CD8-positive, alpha-beta memory T cell (primary cell): ENCODE measurements around the gene MRPL4. TPM values are rescaled to one million over a fixed set of nuclear protein-coding genes. Genes with fewer than 3 reads are reported as not detected.

Experiments used
- CTCF ChIA-PET: fragments of 350-600 bp; sonication (Branson Sonifier 250); formaldehyde crosslinking; loops from one replicate; lab custom pipeline; 2021; ENCODE audit warnings: antibody characterized with exemption; lab: Charles Lee
- POLR2A ChIA-PET: fragments of 350-600 bp; sonication (Branson Sonifier 250); formaldehyde crosslinking; loops from one replicate; lab custom pipeline; 2021; ENCODE audit warnings: antibody characterized with exemption; lab: Charles Lee
- DNase-seq, 5 donors: peaks; one replicate each; pipeline versions ENCODE4 v3.0.0 to v3.0.0-alpha.2; 2020 to 2022; ENCODE audit warnings: mixed read lengths in 1 of 5
- H3K27ac ChIP-seq: one replicate; pipeline ENCODE4 v1.7.0; 2013; ENCODE audit warnings: low read depth, mild to moderate bottlenecking, low read length, moderate library complexity
- H3K27me3 ChIP-seq: 2 replicates; pipeline ENCODE4 v1.7.0; 2013; ENCODE audit warnings: low read length, mild to moderate bottlenecking; ENCODE audit not compliant: insufficient read depth, poor library complexity, severe bottlenecking
- H3K36me3 ChIP-seq: 2 replicates; pipeline ENCODE4 v1.7.0; 2013; ENCODE audit warnings: mild to moderate bottlenecking, low read length, moderate library complexity; ENCODE audit not compliant: insufficient read depth
- H3K4me1 ChIP-seq: 2 replicates; pipeline ENCODE4 v1.7.0; 2013; ENCODE audit warnings: mild to moderate bottlenecking, low read length, moderate library complexity; ENCODE audit not compliant: insufficient read depth
- H3K4me3 ChIP-seq: 2 replicates; pipeline ENCODE4 v1.7.0; 2013; ENCODE audit warnings: mild to moderate bottlenecking, low read length
- H3K9me3 ChIP-seq: 2 replicates; pipeline ENCODE4 v1.7.0; 2013; ENCODE audit warnings: mild to moderate bottlenecking, low read length
- H3K27ac Mint-ChIP-seq, 8 donors: one replicate each; pipeline ENCODE4 v1.8.0; 2020 to 2021; ENCODE audit warnings: mixed read lengths in 8 of 8, mild to moderate bottlenecking in 6 of 8, inconsistent platforms in 3 of 8, moderate library complexity in 3 of 8
- H3K27me3 Mint-ChIP-seq, 2 donors: one replicate each; pipeline ENCODE4 v1.8.0; 2020 to 2021; ENCODE audit warnings: mixed read lengths in 2 of 2, mild to moderate bottlenecking in 1 of 2, moderate library complexity in 1 of 2
- H3K36me3 Mint-ChIP-seq, 3 donors: one replicate each; pipeline ENCODE4 v1.8.0; 2020 to 2021; ENCODE audit warnings: mixed read lengths in 3 of 3, inconsistent platforms in 1 of 3, mild to moderate bottlenecking in 1 of 3
- H3K4me1 Mint-ChIP-seq, 3 donors: one replicate each; pipeline ENCODE4 v1.8.0; 2020 to 2021; ENCODE audit warnings: mixed read lengths in 3 of 3, inconsistent platforms in 1 of 3, mild to moderate bottlenecking in 1 of 3
- H3K4me3 Mint-ChIP-seq, 7 donors: one replicate each; pipeline ENCODE4 v1.8.0; 2020 to 2021; ENCODE audit warnings: mixed read lengths in 7 of 7, mild to moderate bottlenecking in 6 of 7, moderate library complexity in 4 of 7, inconsistent platforms in 2 of 7
- H3K9me3 Mint-ChIP-seq, 5 donors: one replicate each; pipeline ENCODE4 v1.8.0; 2020 to 2022; ENCODE audit warnings: mixed read lengths in 5 of 5, mild to moderate bottlenecking in 3 of 5, moderate library complexity in 2 of 5, inconsistent platforms in 1 of 5
- polyA plus RNA-seq: library from polyadenylated mRNA; unstranded; fragments of 300-500 nt; fragmentation: Illumina TruSeq; gene quantifications from one replicate; pipeline ENCODE4 v1.2.3, GENCODE V29; 2021
- total RNA-seq, 2 experiments: library from RNA; stranded (reverse); gene quantifications; one replicate each; pipeline ENCODE4 v1.2.3, GENCODE V29; 2021

The MRPL4 gene
- total and polyA plus RNA-seq, 3 experiments from 2014 or later: 42.8 to 152 (median 149) TPM

GRCh38 chr19:10295847-10296591, 44.0 kb downstream of the MRPL4 start:
- no peaks in the 10 kb centered on the region for H3K36me3 Mint-ChIP-seq
- Histone ChIP-seq H3K9me3 (no peaks in the 10 kb centered on the region), H3K4me1 (peaks cover 42% of the 10 kb centered on the region), H3K27ac (no peak overlapping the region), H3K36me3 (no peaks in the 10 kb centered on the region), H3K4me3 (peak overlapping the region; percentile 69), H3K27me3 (peaks cover 40% of the 10 kb centered on the region)
- H3K4me3 Mint-ChIP-seq: peak overlapping the region; percentile 78 to 93 (median 86)
- ChIA-PET CTCF (interaction anchor here (1.2 kb wide), 1 partner anchor 26 kb away, joined by 7 read pairs; the partner anchor contains the start of gene ICAM1), POLR2A (no interaction called here)
- H3K27me3 Mint-ChIP-seq: peaks cover 31 to 36% of the 10 kb centered on the region in 2 donors
- H3K9me3 Mint-ChIP-seq: no peaks in the 10 kb centered on the region
- H3K27ac Mint-ChIP-seq: peak overlapping the region in 7 of 8 donors; percentile 48 to 93 (median 73)
- DNase-seq: no peak
- peaks cover 31 to 40% (median 31%) of the 10 kb centered on the region in 3 donors for H3K4me1 Mint-ChIP-seq

- peaks cover 0 to 4% (median 0%) of the 10 kb centered on the region in 3 donors for H3K36me3 Mint-ChIP-seq
- H3K9me3 Mint-ChIP-seq: no peaks in the 10 kb centered on the region
- POLR2A ChIA-PET: no interaction called here
- Histone ChIP-seq H3K27me3 (peaks cover 5% of the 10 kb centered on the region), H3K9me3 (no peaks in the 10 kb centered on the region), H3K36me3 (no peaks in the 10 kb centered on the region), H3K27ac (peak overlapping the region; percentile 57), H3K4me3 (no peak overlapping the region), H3K4me1 (peaks cover 12% of the 10 kb centered on the region)
- H3K4me1 Mint-ChIP-seq: peaks cover 7 to 12% (median 9%) of the 10 kb centered on the region in 3 donors
- H3K27ac Mint-ChIP-seq: peak overlapping the region in 1 of 8 donors; percentile 47
- CTCF ChIA-PET: interaction anchor here (1.4 kb wide), 1 partner anchor 29 kb away, joined by 5 read pairs; the partner anchor contains the start of gene ICAM1
- no peak overlapping the region for H3K4me3 Mint-ChIP-seq
- H3K27me3 Mint-ChIP-seq: peaks cover 3 to 8% of the 10 kb centered on the region in 2 donors
- DNase-seq: no peak
Observed at GRCh38 chr19:10299545-10300458, 47.8 kb downstream of the MRPL4 start.

- no peaks in the 10 kb centered on the region for H3K36me3 ChIP-seq
- peaks cover 0 to 3% of the 10 kb centered on the region in 2 donors for H3K27me3 Mint-ChIP-seq
- H3K4me1 ChIP-seq: no peaks in the 10 kb centered on the region
- H3K4me3 ChIP-seq: no peak overlapping the region
- POLR2A ChIA-PET: no interaction called here
- no peaks in the 10 kb centered on the region for H3K27me3 ChIP-seq
- no peak overlapping the region for H3K27ac Mint-ChIP-seq
- H3K9me3 ChIP-seq: no peaks in the 10 kb centered on the region
- H3K4me3 Mint-ChIP-seq: no peak overlapping the region
- no peaks in the 10 kb centered on the region for H3K4me1 Mint-ChIP-seq
- DNase-seq: no peak
- peak overlapping the region; percentile 47 for H3K27ac ChIP-seq
- CTCF ChIA-PET: no interaction called here
- H3K36me3 Mint-ChIP-seq: peaks cover 0 to 10% (median 0%) of the 10 kb centered on the region in 3 donors
- H3K9me3 Mint-ChIP-seq: no peaks in the 10 kb centered on the region
Observed at GRCh38 chr19:10305139-10305806, 53.3 kb downstream of the MRPL4 start.

GRCh38 chr19:10306327-10306726, 54.3 kb downstream of the MRPL4 start:
- no peaks in the 10 kb centered on the region for H3K4me1 Mint-ChIP-seq
- H3K27ac Mint-ChIP-seq: no peak overlapping the region
- H3K4me3 Mint-ChIP-seq: no peak overlapping the region
- peaks cover 0 to 14% (median 0%) of the 10 kb centered on the region in 3 donors for H3K36me3 Mint-ChIP-seq
- Histone ChIP-seq H3K4me1 (no peaks in the 10 kb centered on the region), H3K27ac (no peak overlapping the region), H3K27me3 (no peaks in the 10 kb centered on the region), H3K9me3 (no peaks in the 10 kb centered on the region), H3K36me3 (no peaks in the 10 kb centered on the region), H3K4me3 (no peak overlapping the region)
- ChIA-PET CTCF (interaction anchor here (0.9 kb wide), 1 partner anchor 187 kb away, joined by 3 read pairs; no protein-coding TSS in a partner anchor), POLR2A (no interaction called here)
- H3K27me3 Mint-ChIP-seq: peaks cover 0 to 3% of the 10 kb centered on the region in 2 donors
- DNase-seq: no peak
- H3K9me3 Mint-ChIP-seq: no peaks in the 10 kb centered on the region

GRCh38 chr19:10309423-10309822, 57.4 kb downstream of the MRPL4 start, which contains the start of gene ZGLP1:
ZGLP1 (minus strand) TSS chr19:10309815.
- ChIA-PET CTCF (interaction anchor here (0.6 kb wide), 1 partner anchor 210 kb away, joined by 3 read pairs; no protein-coding TSS in a partner anchor), POLR2A (no interaction called here)
- Histone ChIP-seq H3K4me1 (no peaks in the 10 kb centered on the region), H3K36me3 (no peaks in the 10 kb centered on the region), H3K9me3 (no peaks in the 10 kb centered on the region), H3K4me3 (no peak within 1 kb of the TSS), H3K27me3 (no peaks in the 10 kb centered on the region), H3K27ac (no peak within 1 kb of the TSS)
- Mint-ChIP-seq H3K4me1 (peaks cover 2 to 3% (median 2%) of the 10 kb centered on the region in 3 donors), H3K27ac (peak within 1 kb of the TSS in 1 of 8 donors; percentile 40), H3K36me3 (peaks cover 0 to 19% (median 0%) of the 10 kb centered on the region in 3 donors), H3K27me3 (no peaks in the 10 kb centered on the region), H3K4me3 (no peak within 1 kb of the TSS), H3K9me3 (no peaks in the 10 kb centered on the region)
- DNase-seq: no peak

Other genes with a start within 250 kb of the MRPL4 start
- gene COL5A3, start 241.7 kb upstream of the MRPL4 start, total RNA-seq: under 1 TPM; 0.50 to 0.91 TPM
- gene COL5A3, start 241.7 kb upstream of the MRPL4 start, polyA plus RNA-seq: 0.23 TPM
- not detected for gene RDH8, start 238.7 kb upstream of the MRPL4 start, total RNA-seq
- not detected for gene RDH8, start 238.7 kb upstream of the MRPL4 start, polyA plus RNA-seq
- gene SHFL, start 165.9 kb upstream of the MRPL4 start, total RNA-seq: 10 to 100 TPM; 41.5 to 45.2 TPM
- 68.1 TPM for gene SHFL, start 165.9 kb upstream of the MRPL4 start, polyA plus RNA-seq
- 1 to 10 TPM; 6.6 to 7.7 TPM for gene ANGPTL6, start 149.5 kb upstream of the MRPL4 start, total RNA-seq
- gene ANGPTL6, start 149.5 kb upstream of the MRPL4 start, polyA plus RNA-seq: 0.35 TPM
- gene PPAN, start 145.9 kb upstream of the MRPL4 start, total RNA-seq: 100 to 1,000 TPM; 273 to 284 TPM
- gene PPAN, start 145.9 kb upstream of the MRPL4 start, polyA plus RNA-seq: 47.4 TPM
- 10 to 100 TPM; 53.7 to 58.1 TPM for gene P2RY11, start 140.5 kb upstream of the MRPL4 start, total RNA-seq
- gene P2RY11, start 140.5 kb upstream of the MRPL4 start, polyA plus RNA-seq: 7.4 TPM
- gene EIF3G, start 132.3 kb upstream of the MRPL4 start, total RNA-seq: 100 to 1,000 TPM; 336 to 348 TPM
- 259 TPM for gene EIF3G, start 132.3 kb upstream of the MRPL4 start, polyA plus RNA-seq
- 100 to 1,000 TPM; 307 to 325 TPM for gene DNMT1, start 57.3 kb upstream of the MRPL4 start, total RNA-seq
- gene DNMT1, start 57.3 kb upstream of the MRPL4 start, polyA plus RNA-seq: 142 TPM
- 10 to 100 TPM; 18.4 to 19.9 TPM for gene S1PR2, start 20.9 kb upstream of the MRPL4 start, total RNA-seq
- gene S1PR2, start 20.9 kb upstream of the MRPL4 start, polyA plus RNA-seq: 2.2 TPM
- gene ICAM1, start 18.9 kb downstream of the MRPL4 start, total RNA-seq: 10 to 100 TPM; 65.8 to 66.8 TPM
- 13.1 TPM for gene ICAM1, start 18.9 kb downstream of the MRPL4 start, polyA plus RNA-seq
- under 1 TPM; 0.15 to 0.33 TPM for gene ICAM4, start 34.7 kb downstream of the MRPL4 start, total RNA-seq
- 0.95 TPM for gene ICAM4, start 34.7 kb downstream of the MRPL4 start, polyA plus RNA-seq
- gene ICAM5, start 37.7 kb downstream of the MRPL4 start, total RNA-seq: 1 to 10 TPM; 1.8 to 2.0 TPM
- not detected for gene ICAM5, start 37.7 kb downstream of the MRPL4 start, polyA plus RNA-seq
- gene ZGLP1, start 57.6 kb downstream of the MRPL4 start, total RNA-seq: 1 to 10 TPM; 5.6 to 7.3 TPM
- gene ZGLP1, start 57.6 kb downstream of the MRPL4 start, polyA plus RNA-seq: 0.56 TPM
- gene FDX2, start 63.8 kb downstream of the MRPL4 start, total RNA-seq: 10 to 100 TPM; 29.6 to 30.0 TPM
- 16.1 TPM for gene FDX2, start 63.8 kb downstream of the MRPL4 start, polyA plus RNA-seq
- gene RAVER1, start 81.3 kb downstream of the MRPL4 start, total RNA-seq: 10 to 100 TPM; 91.5 to 98.5 TPM
- 24.1 TPM for gene RAVER1, start 81.3 kb downstream of the MRPL4 start, polyA plus RNA-seq
- gene ICAM3, start 87.4 kb downstream of the MRPL4 start, total RNA-seq: 10 to 100 TPM; 83.0 to 89.1 TPM
- 244 TPM for gene ICAM3, start 87.4 kb downstream of the MRPL4 start, polyA plus RNA-seq
- gene TYK2, start 128.4 kb downstream of the MRPL4 start, total RNA-seq: 100 to 1,000 TPM; 210 to 212 TPM
- 74.4 TPM for gene TYK2, start 128.4 kb downstream of the MRPL4 start, polyA plus RNA-seq
- gene CDC37, start 151.3 kb downstream of the MRPL4 start, total RNA-seq: 100 to 1,000 TPM; 273 to 277 TPM
- gene CDC37, start 151.3 kb downstream of the MRPL4 start, polyA plus RNA-seq: 100 TPM
- 10 to 100 TPM; 21.6 to 22.2 TPM for gene PDE4A, start 168.3 kb downstream of the MRPL4 start, total RNA-seq
- gene PDE4A, start 168.3 kb downstream of the MRPL4 start, polyA plus RNA-seq: 7.5 TPM